HG03280 (cell line): ENCODE results near the gene CRIP2.

ENCODE experiments used
- ATAC-seq: cut with Tn5 transposase; IDR thresholded peaks from one replicate; pipeline ENCODE4 v1.9.1; 2021; ENCODE audit warnings: mild to moderate bottlenecking, moderate library complexity; ENCODE audit not compliant: unreplicated experiment

The CRIP2 gene

GRCh38 chr14:105460116-105460515 is 14.5 kb upstream of the CRIP2 start:
- no peak for ATAC-seq

- ATAC-seq, result no peak
Measured at GRCh38 chr14:105460616-105461015, 14.0 kb upstream of the CRIP2 start.

- ATAC-seq, result no peak
Measured at GRCh38 chr14:105461903-105462302, 12.7 kb upstream of the CRIP2 start.

- ATAC-seq, result no peak
Measured at GRCh38 chr14:105464501-105464900, 10.1 kb upstream of the CRIP2 start.

GRCh38 chr14:105465209-105466031 is 9.2 kb upstream of the CRIP2 start:
- no peak for ATAC-seq

- no peak for ATAC-seq
Measured at GRCh38 chr14:105466531-105467248, 7.9 kb upstream of the CRIP2 start.

GRCh38 chr14:105467249-105467941 is 7.2 kb upstream of the CRIP2 start:
- no peak for ATAC-seq

- ATAC-seq, result no peak
Measured at GRCh38 chr14:105467942-105468471, 6.6 kb upstream of the CRIP2 start.

- no peak for ATAC-seq
Measured at GRCh38 chr14:105468621-105469241, 5.9 kb upstream of the CRIP2 start.

GRCh38 chr14:105469456-105470349 is 4.9 kb upstream of the CRIP2 start:
- no peak for ATAC-seq

GRCh38 chr14:105470350-105471296 is 4.0 kb upstream of the CRIP2 start:
- no peak for ATAC-seq

- ATAC-seq, result no peak
Measured at GRCh38 chr14:105471297-105471821, 3.3 kb upstream of the CRIP2 start.

- no peak for ATAC-seq
Measured at GRCh38 chr14:105471823-105472485, 2.7 kb upstream of the CRIP2 start.

- ATAC-seq, result no peak
Measured at GRCh38 chr14:105472486-105472991, 2.1 kb upstream of the CRIP2 start.

- ATAC-seq, result no peak
Measured at GRCh38 chr14:105473033-105473676, 1.5 kb upstream of the CRIP2 start.

GRCh38 chr14:105473677-105474482 is 741 bp upstream of the CRIP2 start:
- ATAC-seq, result no peak
